Neuronal stem cell (in vitro differentiated cells): ENCODE results near the gene SAMD4A.

Source experiments
- DNase-seq: peaks from one replicate; pipeline ENCODE4 v3.0.0-alpha.2; 2013; ENCODE audit warnings: low spot score
- H2AFZ ChIP-seq: one replicate; pipeline ENCODE4 v1.6.1; 2013; ENCODE audit warnings: mild to moderate bottlenecking, low read length, inconsistent platforms
- H2AK5ac ChIP-seq: 2 replicates; pipeline ENCODE4 v1.6.1; 2013; ENCODE audit warnings: low read depth, mild to moderate bottlenecking, inconsistent platforms, low read length, moderate library complexity, mixed read lengths
- H2BK120ac ChIP-seq: 2 replicates; pipeline ENCODE4 v1.6.1; 2013; ENCODE audit warnings: low read depth, mild to moderate bottlenecking, inconsistent platforms, low read length, moderate library complexity, mixed read lengths
- H2BK12ac ChIP-seq: one replicate; pipeline ENCODE4 v1.6.1; 2013; ENCODE audit warnings: low read length, inconsistent platforms
- H2BK15ac ChIP-seq: 2 replicates; pipeline ENCODE4 v1.6.1; 2013; ENCODE audit warnings: mild to moderate bottlenecking, low read length, inconsistent platforms, mixed read lengths
- H2BK5ac ChIP-seq: one replicate; pipeline ENCODE4 v1.6.1; 2013; ENCODE audit warnings: inconsistent platforms, mild to moderate bottlenecking, low read length, moderate library complexity
- H3K14ac ChIP-seq: one replicate; pipeline ENCODE4 v1.6.1; 2013; ENCODE audit warnings: low read length, inconsistent platforms
- H3K18ac ChIP-seq: 2 replicates; pipeline ENCODE4 v1.6.1; 2013; ENCODE audit warnings: low read length, inconsistent platforms
- H3K23ac ChIP-seq: 2 replicates; pipeline ENCODE4 v1.6.1; 2013; ENCODE audit warnings: low read depth, mild to moderate bottlenecking, mixed read lengths, low read length, inconsistent platforms; ENCODE audit not compliant: poor library complexity
- H3K27ac ChIP-seq: replicated peaks from 3 replicates; pipeline ENCODE4 v1.5.1; 2013; ENCODE audit warnings: low read length, inconsistent platforms
- H3K27me3 ChIP-seq, 3 experiments: 2 replicates each; pipeline ENCODE4 v1.6.1; 2013; ENCODE audit warnings: low read length in 3 of 3, mild to moderate bottlenecking in 2 of 3, inconsistent platforms in 1 of 3, low read depth in 1 of 3, mixed read lengths in 1 of 3, moderate library complexity in 1 of 3; ENCODE audit not compliant: control insufficient read depth in 3 of 3, insufficient read depth in 3 of 3
- H3K36me3 ChIP-seq, 2 donors: replicated peaks in 1 of 2; 2 replicates each; pipeline ENCODE4 v1.6.1; 2013; ENCODE audit warnings: low read length in 2 of 2; ENCODE audit not compliant: control insufficient read depth in 2 of 2, insufficient read depth in 2 of 2
- H3K4ac ChIP-seq: 2 replicates; pipeline ENCODE4 v1.6.1; 2013; ENCODE audit warnings: inconsistent platforms, mild to moderate bottlenecking, low read length, moderate library complexity
- H3K4me1 ChIP-seq, 2 donors: 1 replicate in 1 of 2; 2 replicates in 1 of 2; pipeline ENCODE4 v1.6.1; 2013; ENCODE audit warnings: low read length in 2 of 2, low read depth in 1 of 2; ENCODE audit not compliant: control insufficient read depth in 2 of 2, insufficient read depth in 1 of 2
- H3K4me2 ChIP-seq: one replicate; pipeline ENCODE4 v1.6.1; 2013; ENCODE audit warnings: mild to moderate bottlenecking, low read length, inconsistent platforms; ENCODE audit not compliant: insufficient read depth, poor library complexity, severe bottlenecking
- H3K4me3 ChIP-seq, 2 donors: 2 replicates each; pipeline ENCODE4 v1.5.1; 2013; ENCODE audit warnings: low read length in 2 of 2, mild to moderate bottlenecking in 2 of 2, inconsistent platforms in 1 of 2, moderate library complexity in 1 of 2
- H3K79me1 ChIP-seq: one replicate; pipeline ENCODE4 v1.6.1; 2013; ENCODE audit warnings: low read depth, mild to moderate bottlenecking, inconsistent platforms, low read length, moderate library complexity
- H3K9ac ChIP-seq: one replicate; pipeline ENCODE4 v1.6.1; 2013; ENCODE audit warnings: mild to moderate bottlenecking, low read depth, low read length, inconsistent platforms; ENCODE audit not compliant: poor library complexity
- H3K9me3 ChIP-seq, 2 donors: replicated peaks in 1 of 2; 2 replicates each; pipeline versions ENCODE3 to v1.6.1; 2013; ENCODE audit warnings: low read length in 2 of 2, mild to moderate bottlenecking in 2 of 2, inconsistent platforms in 1 of 2, low read depth in 1 of 2, mixed read lengths in 1 of 2, moderate library complexity in 1 of 2; ENCODE audit not compliant: control insufficient read depth in 2 of 2, insufficient read depth in 1 of 2
- H4K8ac ChIP-seq: one replicate; pipeline ENCODE4 v1.6.1; 2013; ENCODE audit warnings: low read depth, mild to moderate bottlenecking, inconsistent platforms, low read length, moderate library complexity
- H4K91ac ChIP-seq: one replicate; pipeline ENCODE4 v1.6.1; 2013; ENCODE audit warnings: low read length, low read depth, mild to moderate bottlenecking, inconsistent platforms; ENCODE audit not compliant: poor library complexity
- WGBS, 2 donors: extraction: QIAGEN DNeasy Blood & Tissue Kit; methylation state at CpG; one replicate each; pipeline ENCODE4 v1.1.7; 2013; ENCODE audit warnings: missing lambda C conversion rate in 2 of 2, mixed read lengths in 1 of 2; ENCODE audit not compliant: insufficient read length in 2 of 2, insufficient replicate concordance in 1 of 2; ENCODE audit errors: extremely low coverage in 2 of 2; 5-methylcytosine and 5-hydroxymethylcytosine counted together

The SAMD4A gene

DNA sequence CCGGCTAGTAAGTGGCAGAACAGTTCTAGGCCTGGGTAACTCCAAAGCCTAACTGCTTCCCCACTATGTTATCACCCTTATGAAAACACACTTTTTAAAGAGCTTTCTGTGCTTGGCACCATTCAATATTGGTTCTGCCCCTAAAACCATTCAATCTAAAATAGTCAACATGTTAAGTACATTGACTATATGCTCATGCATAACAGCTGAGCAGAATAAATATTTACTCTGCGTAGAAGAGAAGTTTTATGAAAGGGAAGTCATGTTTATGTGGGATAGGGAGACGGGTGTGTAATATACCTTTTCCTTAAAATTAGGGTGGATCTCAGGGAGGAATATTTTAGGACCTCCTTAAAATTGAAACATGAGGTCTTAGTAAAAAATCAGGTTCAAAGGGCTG lies 80.5 kb downstream of the SAMD4A start:
- Histone ChIP-seq H3K9me3 (no peaks in the 10 kb centered on the region), H2BK12ac (no peak overlapping the region), H2AFZ (no peak overlapping the region), H3K4me3 (no peak overlapping the region), H3K4me1 (peaks cover 31 to 33% of the 10 kb centered on the region in 2 donors), H4K8ac (no peak overlapping the region), H4K91ac (no peak overlapping the region), H3K9ac (no peak overlapping the region), H3K4ac (no peak overlapping the region), H3K23ac (no peak overlapping the region), H3K36me3 (no peaks in the 10 kb centered on the region), H3K79me1 (no peaks in the 10 kb centered on the region), H3K27me3 (no peaks in the 10 kb centered on the region), H3K4me2 (no peak overlapping the region), H3K27ac (no peak overlapping the region), H3K18ac (no peak overlapping the region), H2BK120ac (no peak overlapping the region), H2AK5ac (no peak overlapping the region), H3K14ac (no peak overlapping the region), H2BK5ac (no peak overlapping the region), H2BK15ac (no peak overlapping the region)
- 83% methylated on average over 1 of the region's 3 CpGs; no CpG with 5 or more reads in 1 of the 2 donors for WGBS, 2 donors
- DNase-seq, result no peak

DNA sequence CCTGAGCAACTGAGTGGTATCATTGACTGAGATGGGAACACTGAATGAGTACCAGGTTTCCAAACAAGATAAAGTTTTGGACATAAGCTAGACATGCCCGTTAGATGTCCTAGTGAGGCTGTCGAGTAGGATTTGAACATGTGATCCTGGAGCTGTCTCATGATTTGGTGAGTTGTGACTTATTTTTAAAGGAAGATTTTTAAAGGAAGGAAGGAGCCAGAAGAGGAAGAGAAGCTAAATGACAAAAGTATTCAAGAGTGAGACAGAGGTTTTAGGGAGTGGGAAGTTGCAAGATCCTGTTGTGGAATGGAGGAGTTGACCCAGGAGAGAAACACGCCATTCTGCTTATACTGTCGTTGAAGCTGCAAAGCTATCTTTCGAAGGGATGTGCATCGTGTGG lies 82.1 kb downstream of the SAMD4A start:
- Histone ChIP-seq H3K27ac (no peak overlapping the region), H2BK120ac (no peak overlapping the region), H2BK5ac (no peak overlapping the region), H3K9ac (no peak overlapping the region), H2BK12ac (no peak overlapping the region), H3K23ac (no peak overlapping the region), H3K4me3 (no peak overlapping the region), H3K9me3 (no peaks in the 10 kb centered on the region), H3K79me1 (no peaks in the 10 kb centered on the region), H2AFZ (no peak overlapping the region), H3K4ac (no peak overlapping the region), H3K14ac (no peak overlapping the region), H2BK15ac (no peak overlapping the region), H4K8ac (no peak overlapping the region), H3K4me2 (no peak overlapping the region), H3K4me1 (peaks cover 31 to 33% of the 10 kb centered on the region in 2 donors), H3K27me3 (no peaks in the 10 kb centered on the region), H4K91ac (no peak overlapping the region), H2AK5ac (no peak overlapping the region), H3K36me3 (no peaks in the 10 kb centered on the region), H3K18ac (no peak overlapping the region)
- no peak for DNase-seq
- WGBS, 2 donors, result no CpG with 5 or more reads among the region's 6 CpGs

DNA sequence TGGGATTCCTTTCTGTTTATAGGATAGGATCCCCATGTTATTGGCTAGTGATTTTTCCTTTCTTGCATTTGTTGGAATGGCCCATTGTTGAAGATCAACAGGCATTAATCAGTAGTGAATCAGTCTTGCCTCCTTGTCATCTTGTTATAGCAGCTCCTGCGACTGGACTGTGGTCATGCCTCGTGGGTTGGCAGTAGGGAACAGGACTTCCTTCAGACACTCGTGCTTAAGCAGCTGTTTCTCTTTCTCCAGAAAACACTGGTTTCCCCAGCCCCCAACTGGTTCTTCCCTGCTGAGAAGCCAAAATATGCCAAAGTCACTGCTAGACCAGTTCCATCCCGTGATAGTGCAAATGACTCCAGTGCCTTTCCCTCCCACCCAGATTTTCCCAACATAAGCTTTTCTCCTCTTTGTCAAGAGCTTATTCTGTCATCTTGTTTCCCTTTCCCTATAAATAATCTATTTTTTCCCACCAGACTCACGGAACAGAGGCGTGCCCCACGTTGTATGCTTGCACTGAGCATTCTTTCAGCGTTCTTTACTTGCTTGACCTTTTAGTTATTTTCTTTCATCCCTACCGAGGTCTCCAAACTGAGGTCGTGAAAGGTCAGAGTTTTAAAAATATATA lies 83.5 kb downstream of the SAMD4A start:
- Histone ChIP-seq H4K91ac (no peak overlapping the region), H3K4me3 (no peak overlapping the region), H3K18ac (no peak overlapping the region), H3K9ac (no peak overlapping the region), H2BK120ac (no peak overlapping the region), H2AK5ac (no peak overlapping the region), H3K4me2 (no peak overlapping the region), H3K4me1 (peaks cover 33 to 36% of the 10 kb centered on the region in 2 donors), H3K27ac (peak overlapping the region; percentile 34), H2BK12ac (no peak overlapping the region), H3K27me3 (no peaks in the 10 kb centered on the region), H3K4ac (no peak overlapping the region), H2BK5ac (no peak overlapping the region), H3K23ac (no peak overlapping the region), H3K79me1 (no peaks in the 10 kb centered on the region), H2BK15ac (no peak overlapping the region), H3K36me3 (no peaks in the 10 kb centered on the region), H3K14ac (no peak overlapping the region), H4K8ac (no peak overlapping the region), H3K9me3 (no peaks in the 10 kb centered on the region), H2AFZ (no peak overlapping the region)
- WGBS, 2 donors, result no CpG with 5 or more reads among the region's 10 CpGs
- DNase-seq, result no peak

DNA sequence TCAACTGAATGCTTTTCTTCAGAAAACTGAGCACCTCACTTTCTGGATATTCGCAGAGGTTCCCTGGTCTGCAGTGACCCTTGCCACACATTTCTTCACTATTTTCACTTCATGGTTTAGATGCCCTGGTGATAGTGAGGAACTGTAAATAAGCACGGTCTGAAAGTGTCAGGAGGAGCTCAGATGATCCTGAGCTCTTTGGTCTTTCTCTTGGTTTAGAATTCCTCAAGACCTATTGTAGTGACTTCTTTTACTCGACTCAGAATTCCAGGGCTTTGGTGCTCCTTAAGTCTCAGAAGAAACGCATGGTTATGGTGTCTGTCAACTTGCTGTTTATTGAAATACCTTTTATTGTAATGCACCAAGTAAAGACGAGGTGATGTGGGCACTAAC lies 84.0 kb downstream of the SAMD4A start:
- Histone ChIP-seq H3K4me2 (no peak overlapping the region), H3K4ac (no peak overlapping the region), H3K27me3 (no peaks in the 10 kb centered on the region), H3K14ac (no peak overlapping the region), H3K27ac (peak overlapping the region; percentile 24), H3K18ac (no peak overlapping the region), H3K4me1 (peaks cover 33 to 36% of the 10 kb centered on the region in 2 donors), H3K9ac (no peak overlapping the region), H2AFZ (no peak overlapping the region), H4K91ac (no peak overlapping the region), H3K23ac (no peak overlapping the region), H2AK5ac (no peak overlapping the region), H2BK12ac (no peak overlapping the region), H3K36me3 (no peaks in the 10 kb centered on the region), H2BK5ac (no peak overlapping the region), H3K4me3 (no peak overlapping the region), H2BK120ac (no peak overlapping the region), H3K9me3 (no peaks in the 10 kb centered on the region), H3K79me1 (no peaks in the 10 kb centered on the region), H2BK15ac (no peak overlapping the region), H4K8ac (no peak overlapping the region)
- no CpG with 5 or more reads among the region's 5 CpGs for WGBS, 2 donors
- no peak for DNase-seq
